Ishikawa (cell line): Measurements from ENCODE around the gene FADS3.

Experiments
- CEBPB ChIP-seq: IDR thresholded peaks from 2 replicates; pipeline ENCODE4 v1.6.1; 2012
- CREB1 ChIP-seq: IDR thresholded peaks from 2 replicates; pipeline ENCODE4 v1.6.1; 2012; ENCODE audit warnings: low read depth
- EGR1 ChIP-seq: IDR thresholded peaks from 2 replicates; pipeline ENCODE4 v1.6.1; 2012
- EP300 ChIP-seq: IDR thresholded peaks from 2 replicates; pipeline ENCODE4 v1.6.1; 2012; ENCODE audit warnings: borderline replicate concordance
- FOXM1 ChIP-seq: IDR thresholded peaks from 2 replicates; pipeline ENCODE4 v1.6.1; 2012; ENCODE audit warnings: low read depth, borderline replicate concordance
- NFIC ChIP-seq: IDR thresholded peaks from 2 replicates; pipeline ENCODE4 v1.6.1; 2012
- RAD21 ChIP-seq: IDR thresholded peaks from 2 replicates; pipeline ENCODE4 v1.6.1; 2012; ENCODE audit warnings: low read depth
- TAF1 ChIP-seq: IDR thresholded peaks from 2 replicates; pipeline ENCODE4 v1.6.1; 2012; ENCODE audit warnings: low read depth, mild to moderate bottlenecking
- TCF12 ChIP-seq: IDR thresholded peaks from 2 replicates; pipeline ENCODE4 v1.6.1; 2012; ENCODE audit warnings: low read depth
- TEAD4 ChIP-seq: IDR thresholded peaks from 2 replicates; pipeline ENCODE4 v1.6.1; 2012
- USF1 ChIP-seq: IDR thresholded peaks from 2 replicates; pipeline ENCODE4 v1.6.1; 2012
- YY1 ChIP-seq: IDR thresholded peaks from 2 replicates; pipeline ENCODE4 v1.6.1; 2012; ENCODE audit warnings: low read depth
- ZBTB7A ChIP-seq: IDR thresholded peaks from 2 replicates; pipeline ENCODE4 v1.6.1; 2012; ENCODE audit warnings: low read depth
- TF ChIP-seq, protein P1 (sequence below): IDR thresholded peaks from 2 replicates; pipeline ENCODE4 v1.6.1; 2012
- TF ChIP-seq, protein P2 (sequence below): IDR thresholded peaks from 2 replicates; pipeline ENCODE4 v1.6.1; 2012; ENCODE audit warnings: low read depth, mild to moderate bottlenecking

The FADS3 gene

DNA sequence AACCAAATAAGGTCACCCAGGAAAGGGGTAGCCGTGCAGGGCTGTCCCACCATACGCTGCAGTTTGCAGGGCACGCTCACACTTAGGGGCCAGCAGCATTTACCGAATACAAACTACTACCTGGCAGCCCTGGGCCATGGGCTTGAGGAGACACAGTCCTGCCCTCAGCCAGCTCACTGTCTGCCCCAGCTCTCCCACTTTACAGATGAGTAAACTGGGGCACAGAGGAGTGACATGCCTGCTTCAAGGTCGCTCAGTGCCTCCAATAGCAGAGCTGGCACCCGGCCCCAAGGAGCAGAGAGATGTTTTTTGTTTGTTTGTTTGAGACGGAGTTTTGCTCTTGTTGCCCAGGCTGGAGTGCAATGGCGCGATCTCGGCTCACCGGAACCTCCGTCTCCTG is 2.8 kb downstream of the FADS3 start:
- no peak for TF ChIP-seq RAD21
- TF ChIP-seq CEBPB: no peak
- TF ChIP-seq EGR1: no peak
- TF ChIP-seq, protein P1, sequence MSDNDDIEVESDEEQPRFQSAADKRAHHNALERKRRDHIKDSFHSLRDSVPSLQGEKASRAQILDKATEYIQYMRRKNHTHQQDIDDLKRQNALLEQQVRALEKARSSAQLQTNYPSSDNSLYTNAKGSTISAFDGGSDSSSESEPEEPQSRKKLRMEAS: no peak
- TF ChIP-seq TCF12: no peak
- TF ChIP-seq NFIC: no peak
- TF ChIP-seq EP300: no peak
- TF ChIP-seq FOXM1: no peak
- no peak for TF ChIP-seq TEAD4
- TF ChIP-seq, protein P2, sequence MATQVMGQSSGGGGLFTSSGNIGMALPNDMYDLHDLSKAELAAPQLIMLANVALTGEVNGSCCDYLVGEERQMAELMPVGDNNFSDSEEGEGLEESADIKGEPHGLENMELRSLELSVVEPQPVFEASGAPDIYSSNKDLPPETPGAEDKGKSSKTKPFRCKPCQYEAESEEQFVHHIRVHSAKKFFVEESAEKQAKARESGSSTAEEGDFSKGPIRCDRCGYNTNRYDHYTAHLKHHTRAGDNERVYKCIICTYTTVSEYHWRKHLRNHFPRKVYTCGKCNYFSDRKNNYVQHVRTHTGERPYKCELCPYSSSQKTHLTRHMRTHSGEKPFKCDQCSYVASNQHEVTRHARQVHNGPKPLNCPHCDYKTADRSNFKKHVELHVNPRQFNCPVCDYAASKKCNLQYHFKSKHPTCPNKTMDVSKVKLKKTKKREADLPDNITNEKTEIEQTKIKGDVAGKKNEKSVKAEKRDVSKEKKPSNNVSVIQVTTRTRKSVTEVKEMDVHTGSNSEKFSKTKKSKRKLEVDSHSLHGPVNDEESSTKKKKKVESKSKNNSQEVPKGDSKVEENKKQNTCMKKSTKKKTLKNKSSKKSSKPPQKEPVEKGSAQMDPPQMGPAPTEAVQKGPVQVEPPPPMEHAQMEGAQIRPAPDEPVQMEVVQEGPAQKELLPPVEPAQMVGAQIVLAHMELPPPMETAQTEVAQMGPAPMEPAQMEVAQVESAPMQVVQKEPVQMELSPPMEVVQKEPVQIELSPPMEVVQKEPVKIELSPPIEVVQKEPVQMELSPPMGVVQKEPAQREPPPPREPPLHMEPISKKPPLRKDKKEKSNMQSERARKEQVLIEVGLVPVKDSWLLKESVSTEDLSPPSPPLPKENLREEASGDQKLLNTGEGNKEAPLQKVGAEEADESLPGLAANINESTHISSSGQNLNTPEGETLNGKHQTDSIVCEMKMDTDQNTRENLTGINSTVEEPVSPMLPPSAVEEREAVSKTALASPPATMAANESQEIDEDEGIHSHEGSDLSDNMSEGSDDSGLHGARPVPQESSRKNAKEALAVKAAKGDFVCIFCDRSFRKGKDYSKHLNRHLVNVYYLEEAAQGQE: no peak
- TF ChIP-seq CREB1: no peak
- no peak for TF ChIP-seq ZBTB7A
- TF ChIP-seq TAF1: no peak
- TF ChIP-seq YY1: no peak
- TF ChIP-seq USF1: no peak

DNA sequence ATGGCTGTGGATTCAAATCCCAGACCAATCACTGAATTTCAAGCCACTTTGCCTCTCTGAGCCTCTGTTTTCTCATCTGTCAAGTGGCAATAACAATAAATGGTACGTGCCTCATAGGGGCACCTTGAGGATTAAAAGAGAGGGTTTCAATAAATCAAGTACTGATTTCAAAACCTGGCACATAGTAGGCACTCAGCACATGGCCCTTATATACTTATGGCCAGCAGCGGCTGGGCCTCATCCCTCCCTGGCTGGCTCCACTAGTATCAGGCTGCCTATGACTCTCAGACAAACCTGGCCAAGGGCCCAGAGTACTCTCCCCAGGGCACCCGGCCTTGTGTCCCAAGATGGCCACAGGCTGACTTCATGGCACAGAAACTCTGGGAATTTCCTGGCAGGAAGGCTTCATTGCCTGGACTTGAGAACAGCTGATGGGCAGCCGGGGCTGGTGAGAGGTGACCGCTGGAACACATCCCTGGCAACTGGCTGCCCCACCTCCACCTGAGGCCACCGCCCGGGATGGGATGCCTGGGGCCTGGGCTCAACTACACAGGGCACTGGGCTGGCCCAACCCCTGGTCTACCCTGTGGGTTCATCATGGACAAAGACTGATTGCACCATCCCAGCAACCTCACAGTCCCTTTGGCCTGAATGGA is 3.4 kb downstream of the FADS3 start:
- TF ChIP-seq NFIC: peak; percentile 87
- peak; percentile 84 for TF ChIP-seq YY1
- TF ChIP-seq USF1: peak; percentile 20; the same call in 1 of the 2 replicates
- no peak for TF ChIP-seq EGR1
- TF ChIP-seq RAD21: no peak
- TF ChIP-seq TEAD4: peak; percentile 95
- peak; percentile 60; the same call in 1 of the 2 replicates for TF ChIP-seq TCF12
- TF ChIP-seq, protein P1: peak; percentile 47; the same call in 1 of the 2 replicates

GRCh38 chr11:61886643-61887042 is 4.7 kb downstream of the FADS3 start:
- TF ChIP-seq EGR1 (no peak), TAF1 (no peak), RAD21 (no peak), NFIC (no peak), CREB1 (no peak), CEBPB (no peak), ZBTB7A (no peak), TEAD4 (no peak), TCF12 (no peak), EP300 (no peak)
- TF ChIP-seq, protein P2: no peak
- TF ChIP-seq, protein P1: no peak

DNA sequence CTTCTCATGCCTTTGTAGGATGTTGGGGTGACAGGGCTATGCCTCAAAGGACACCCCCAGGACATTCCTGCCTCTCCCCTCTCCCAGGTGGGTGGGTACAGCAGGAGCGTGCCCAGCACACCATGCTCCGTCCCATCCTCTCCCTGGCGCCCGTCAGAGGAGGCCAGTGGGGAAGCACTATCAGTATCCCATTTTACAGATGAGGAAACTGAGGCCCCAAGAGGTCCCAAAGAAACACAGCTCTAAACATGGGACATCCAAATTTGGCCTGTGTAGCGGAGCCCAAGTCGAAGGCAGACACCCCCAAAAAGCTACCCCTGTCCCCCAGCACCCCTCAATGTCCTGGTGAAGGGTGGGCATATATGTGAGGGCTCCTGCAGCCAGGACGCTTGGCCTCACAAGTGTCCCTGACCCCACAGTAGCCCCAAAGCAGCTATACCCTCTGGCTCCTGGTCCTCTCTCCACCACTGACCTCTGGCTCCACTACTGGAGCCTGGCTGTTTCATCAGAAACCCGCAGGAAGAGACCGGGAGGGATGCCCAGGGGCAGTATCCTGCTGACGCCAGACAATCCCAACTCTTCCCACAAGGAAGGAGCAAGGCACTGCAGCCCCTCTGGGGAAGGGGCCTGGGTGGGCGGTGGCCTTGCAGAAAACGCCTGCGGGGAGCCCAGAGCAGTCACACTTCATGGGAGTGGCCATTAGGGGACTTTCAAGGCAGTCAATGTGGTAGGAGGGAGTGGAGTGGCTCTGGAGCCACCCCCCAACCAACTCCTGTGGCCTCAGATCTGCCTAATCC is 5.4 kb downstream of the FADS3 start:
- TF ChIP-seq EGR1 (no peak), TAF1 (no peak), TCF12 (no peak), USF1 (no peak), EP300 (no peak), CREB1 (no peak), NFIC (no peak), TEAD4 (no peak), CEBPB (no peak), YY1 (no peak), ZBTB7A (no peak), FOXM1 (no peak), RAD21 (no peak)
- TF ChIP-seq, protein P1: no peak
- TF ChIP-seq, protein P2: no peak
